Brain microvascular endothelial cell (primary cell): Measurements from ENCODE around the gene DENND1A.

Source experiments
- DNase-seq: peaks from one replicate; pipeline ENCODE4 v3.0.0-alpha.2; 2020
- H3K27ac ChIP-seq: fragments of 250-450 bp; sonication (Bioruptor Pico); 2 replicates; pipeline ENCODE4 v1.5.1; 2020; ENCODE audit warnings: mild to moderate bottlenecking, moderate library complexity
- H3K27me3 ChIP-seq: fragments of 250-450 bp; sonication (Bioruptor Pico); replicated peaks from 2 replicates; pipeline ENCODE4 v1.5.1; 2020; ENCODE audit warnings: mild to moderate bottlenecking
- H3K36me3 ChIP-seq: fragments of 250-450 bp; sonication (Bioruptor Pico); replicated peaks from 2 replicates; pipeline ENCODE4 v1.5.1; 2020; ENCODE audit warnings: mild to moderate bottlenecking
- H3K4me3 ChIP-seq: 2 replicates; pipeline ENCODE4 v1.5.1; 2011; ENCODE audit warnings: low read depth, mild to moderate bottlenecking, control low read depth, low read length, moderate library complexity
- in situ Hi-C: cut with HindIII; loops from 2 replicates; pipeline ENCODE4 v1.10.0; 2017; ENCODE audit warnings: low sequenced_read_pairs, low pct_ligation_motif_present
- TF ChIP-seq, protein P1 (sequence below): IDR thresholded peaks from 2 replicates; pipeline ENCODE4 v1.5.1; 2011; ENCODE audit warnings: low read depth, mild to moderate bottlenecking, moderate library complexity, low read length, control low read depth, inconsistent platforms; ENCODE audit errors: missing control alignments

DENND1A gene

DNA sequence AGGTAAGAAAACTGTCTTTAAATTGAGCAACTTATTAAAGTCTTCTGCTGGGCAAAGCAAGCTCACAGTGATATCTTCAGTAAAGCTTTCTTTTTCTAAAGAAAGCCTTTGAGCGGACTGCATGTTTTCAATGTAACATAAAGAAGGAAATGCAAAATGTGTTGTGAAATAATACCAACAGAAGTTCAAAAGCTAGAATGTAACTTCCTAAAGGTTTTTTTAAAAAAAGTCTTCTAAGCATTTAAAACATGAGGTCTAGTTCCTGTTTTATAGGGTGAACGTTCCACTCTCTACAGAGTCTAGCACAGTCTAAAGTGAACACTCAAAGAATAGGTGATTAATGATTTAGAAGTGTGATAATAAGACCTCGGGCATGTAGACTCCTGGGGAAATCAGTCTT, 62.9 kb downstream of the DENND1A start:
- Histone ChIP-seq H3K27ac (no peak overlapping the region), H3K27me3 (no peaks in the 10 kb centered on the region), H3K4me3 (no peak overlapping the region), H3K36me3 (no peaks in the 10 kb centered on the region)
- TF ChIP-seq, protein P1, sequence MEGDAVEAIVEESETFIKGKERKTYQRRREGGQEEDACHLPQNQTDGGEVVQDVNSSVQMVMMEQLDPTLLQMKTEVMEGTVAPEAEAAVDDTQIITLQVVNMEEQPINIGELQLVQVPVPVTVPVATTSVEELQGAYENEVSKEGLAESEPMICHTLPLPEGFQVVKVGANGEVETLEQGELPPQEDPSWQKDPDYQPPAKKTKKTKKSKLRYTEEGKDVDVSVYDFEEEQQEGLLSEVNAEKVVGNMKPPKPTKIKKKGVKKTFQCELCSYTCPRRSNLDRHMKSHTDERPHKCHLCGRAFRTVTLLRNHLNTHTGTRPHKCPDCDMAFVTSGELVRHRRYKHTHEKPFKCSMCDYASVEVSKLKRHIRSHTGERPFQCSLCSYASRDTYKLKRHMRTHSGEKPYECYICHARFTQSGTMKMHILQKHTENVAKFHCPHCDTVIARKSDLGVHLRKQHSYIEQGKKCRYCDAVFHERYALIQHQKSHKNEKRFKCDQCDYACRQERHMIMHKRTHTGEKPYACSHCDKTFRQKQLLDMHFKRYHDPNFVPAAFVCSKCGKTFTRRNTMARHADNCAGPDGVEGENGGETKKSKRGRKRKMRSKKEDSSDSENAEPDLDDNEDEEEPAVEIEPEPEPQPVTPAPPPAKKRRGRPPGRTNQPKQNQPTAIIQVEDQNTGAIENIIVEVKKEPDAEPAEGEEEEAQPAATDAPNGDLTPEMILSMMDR, result no peak
- DNase-seq, result no peak
- in situ Hi-C loops, result no loop called here

DNA sequence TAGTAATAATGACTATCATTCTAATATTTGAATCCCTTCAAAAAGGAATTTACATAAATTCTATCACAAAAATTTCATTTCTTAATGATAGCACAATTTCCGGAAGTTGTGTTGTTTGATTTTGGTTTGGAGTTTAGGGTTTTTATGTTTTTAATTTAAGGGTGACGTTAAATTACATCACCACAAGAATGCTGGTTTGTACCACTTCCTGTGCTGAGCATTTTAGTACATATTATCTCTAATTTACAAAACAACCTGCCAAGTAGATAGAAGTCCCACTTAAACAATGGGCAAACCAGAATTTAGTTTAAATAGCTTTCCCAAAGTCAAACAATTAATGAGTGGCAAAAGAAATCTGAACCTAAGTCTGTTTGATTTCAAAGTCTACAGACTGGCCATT, 63.4 kb downstream of the DENND1A start:
- no peak for DNase-seq
- H3K27me3 ChIP-seq, result no peaks in the 10 kb centered on the region
- TF ChIP-seq, protein P1, result no peak
- H3K27ac ChIP-seq, result no peak overlapping the region
- in situ Hi-C loops, result no loop called here
- no peaks in the 10 kb centered on the region for H3K36me3 ChIP-seq
- H3K4me3 ChIP-seq, result no peak overlapping the region

DNA sequence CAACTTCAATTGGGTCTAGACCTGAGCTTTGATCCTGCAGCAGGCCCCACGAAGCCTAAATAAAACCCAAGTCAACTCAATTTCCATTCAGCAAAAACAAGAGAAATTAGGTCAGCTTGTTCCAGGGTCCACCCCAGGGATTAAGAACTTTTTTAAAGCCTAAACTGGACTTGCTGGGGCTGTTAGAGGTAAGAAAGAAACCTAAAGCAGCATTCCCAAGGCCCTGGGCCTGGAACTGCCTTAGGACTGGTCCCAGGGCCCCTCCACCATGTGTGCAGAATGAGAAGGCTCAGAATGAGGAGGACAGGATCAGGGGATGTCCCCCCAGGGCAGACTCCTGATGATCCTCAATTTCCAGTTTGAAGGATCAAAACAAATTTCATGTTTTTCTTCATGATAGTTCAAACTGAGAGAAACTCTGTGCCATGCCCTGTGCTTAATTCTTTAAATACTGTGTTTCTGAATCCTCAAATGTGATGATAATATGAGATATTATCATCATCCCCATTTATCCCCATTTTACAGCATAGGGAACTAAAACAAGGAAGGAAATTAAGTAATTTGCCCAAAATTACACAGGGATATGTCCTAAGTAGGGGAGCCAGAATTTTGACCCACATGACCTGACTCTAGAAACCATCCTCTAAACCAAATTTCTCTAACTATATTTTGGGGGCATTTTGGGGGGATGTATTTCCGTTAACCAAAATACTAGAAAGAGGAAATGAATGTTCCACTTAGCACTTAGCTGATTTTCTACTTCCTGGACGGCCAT, 64.5 kb downstream of the DENND1A start:
- TF ChIP-seq, protein P1, result no peak
- Histone ChIP-seq H3K27ac (no peak overlapping the region), H3K4me3 (no peak overlapping the region), H3K27me3 (no peaks in the 10 kb centered on the region), H3K36me3 (no peaks in the 10 kb centered on the region)
- no peak for DNase-seq
- in situ Hi-C loops, result no loop called here

DNA sequence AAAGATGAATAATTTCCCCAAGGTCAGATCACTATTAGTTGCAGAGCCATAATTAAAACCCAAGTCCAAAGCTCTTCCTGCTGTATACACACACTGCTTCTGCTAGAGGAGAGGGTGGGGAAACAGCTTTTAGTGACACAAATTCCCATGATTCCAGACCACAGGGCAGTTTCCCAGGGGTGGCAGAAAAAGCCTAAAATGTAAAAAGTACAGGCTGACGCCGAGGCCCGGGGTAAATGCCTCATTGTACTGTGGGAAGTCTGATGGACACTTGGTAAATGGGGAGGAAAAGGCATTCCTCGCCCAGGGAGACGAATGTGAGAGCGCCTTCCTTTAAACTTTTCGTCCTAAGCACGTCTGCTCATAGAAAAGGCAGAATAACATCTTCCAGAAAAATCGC, 65.7 kb downstream of the DENND1A start:
- Histone ChIP-seq H3K27me3 (no peaks in the 10 kb centered on the region), H3K36me3 (no peaks in the 10 kb centered on the region), H3K4me3 (no peak overlapping the region), H3K27ac (no peak overlapping the region)
- in situ Hi-C loops, result no loop called here
- DNase-seq, result no peak
- TF ChIP-seq, protein P1, result no peak

DNA sequence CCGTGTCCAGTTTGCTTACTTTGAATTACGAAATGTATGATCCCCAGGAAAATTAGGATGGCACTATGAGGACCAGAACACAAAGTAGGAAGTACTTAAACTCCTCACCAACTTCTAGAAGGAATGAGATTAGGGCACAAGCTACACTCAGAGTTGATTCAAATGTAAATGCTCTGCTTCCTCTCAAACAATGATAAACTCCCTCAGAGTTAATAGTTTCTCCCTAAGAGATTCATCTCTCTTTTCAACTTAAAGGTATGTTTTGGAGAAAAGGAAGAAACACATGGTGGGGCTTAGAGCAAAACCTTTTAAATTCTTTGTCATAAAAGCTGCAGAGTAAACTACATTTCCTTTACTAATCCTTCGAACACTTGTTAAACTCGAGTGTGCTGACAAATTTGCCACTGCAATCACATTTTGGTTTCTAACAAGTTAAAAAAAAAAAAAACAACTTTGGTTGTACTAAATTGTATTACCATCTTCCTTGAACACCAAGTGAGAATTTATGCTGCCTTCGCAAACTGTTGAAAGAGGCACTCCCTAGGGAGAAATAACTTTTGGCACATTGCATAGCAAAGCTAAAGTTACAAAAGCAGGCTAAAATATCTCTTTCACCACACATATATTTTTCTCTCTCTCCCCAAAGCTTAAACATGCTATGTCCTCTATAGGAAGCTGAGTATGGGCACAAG, 66.6 kb downstream of the DENND1A start:
- no peaks in the 10 kb centered on the region for H3K36me3 ChIP-seq
- H3K27me3 ChIP-seq, result no peaks in the 10 kb centered on the region
- in situ Hi-C loops, result no loop called here
- no peak overlapping the region for H3K4me3 ChIP-seq
- TF ChIP-seq, protein P1, result no peak
- H3K27ac ChIP-seq, result no peak overlapping the region
- DNase-seq, result no peak
